Activated T-cell treated with anti-CD3 and anti-CD28 coated beads for 48 hours (primary cell): ENCODE data around the gene CTDSP2.
"Not testable (repeated sequence)": the region's sequence is repeated elsewhere in the genome, so short reads cannot be mapped to it uniquely, and the experiment has no call there.

ENCODE experiments used
- DNase-seq: peaks from one replicate; pipeline ENCODE4 v3.0.0-alpha.2; 2020; ENCODE audit warnings: low read depth

CTDSP2 gene

GRCh38 chr12:57834086-57834876 lies 12.2 kb downstream of the CTDSP2 start:
- no peak for DNase-seq

DNA sequence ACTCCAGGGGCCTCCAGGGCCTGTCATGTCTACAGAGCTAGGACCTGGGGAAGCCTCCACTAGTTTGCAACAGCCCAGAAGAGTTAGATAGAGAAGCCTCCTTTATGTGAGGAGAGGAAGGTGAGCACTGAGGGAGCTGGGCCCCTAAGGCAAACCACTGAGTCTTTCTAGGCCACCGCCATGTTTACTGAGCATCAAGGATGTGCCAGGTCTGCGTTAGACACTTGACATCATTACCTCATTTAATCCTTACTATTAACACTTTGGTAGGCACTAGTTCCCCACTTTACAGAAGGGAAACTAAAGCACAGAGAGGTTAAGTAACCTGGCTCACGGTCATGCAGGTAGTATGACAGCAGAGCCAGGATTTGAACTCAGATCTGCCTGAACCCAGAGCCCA lies 12.9 kb downstream of the CTDSP2 start:
- DNase-seq: no peak

DNA sequence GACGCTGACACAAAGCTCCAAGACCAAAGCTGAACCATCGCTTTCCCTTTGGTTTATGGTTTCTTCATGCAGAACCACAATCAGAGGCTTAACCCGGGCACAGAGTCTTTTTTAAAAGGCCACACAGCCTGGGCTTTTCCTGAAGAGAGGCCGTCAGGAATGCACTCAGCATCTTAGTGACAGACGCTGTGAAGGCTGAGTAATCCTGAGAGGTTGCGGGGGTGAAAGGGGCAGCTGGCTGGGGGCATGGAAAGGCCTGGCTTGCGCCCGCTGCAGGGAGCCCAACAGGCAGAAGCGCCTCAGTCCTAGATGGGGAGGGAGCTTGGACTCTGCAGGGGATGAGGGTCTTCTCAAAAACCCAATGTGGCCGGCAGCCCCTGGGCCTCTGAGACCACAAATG lies 13.6 kb downstream of the CTDSP2 start:
- no peak for DNase-seq

GRCh38 chr12:57830393-57830792 lies 16.1 kb downstream of the CTDSP2 start:
- no peak for DNase-seq

GRCh38 chr12:57829025-57829777 lies 17.3 kb downstream of the CTDSP2 start:
- no peak for DNase-seq

GRCh38 chr12:57826966-57827365 lies 19.6 kb downstream of the CTDSP2 start:
- no peak for DNase-seq

DNA sequence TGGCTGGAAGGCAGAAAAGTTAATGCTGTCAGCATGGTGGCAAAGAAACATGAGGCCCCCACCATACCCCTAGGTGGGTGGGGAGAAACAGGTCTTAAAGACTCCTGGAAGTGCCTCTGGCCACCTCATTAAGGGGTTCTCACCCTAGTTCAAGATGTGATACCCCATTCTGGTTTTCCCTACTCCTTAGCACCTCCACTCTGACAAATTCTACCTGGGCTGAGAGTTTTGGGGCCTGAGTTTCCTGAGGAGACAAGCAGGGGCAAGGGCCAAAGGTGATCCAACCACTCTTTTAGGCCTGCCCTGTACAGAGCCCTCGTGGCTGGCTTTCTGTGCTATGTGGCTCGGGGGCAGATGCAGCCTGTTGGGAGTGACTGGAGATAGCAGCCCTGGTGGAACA lies 20.1 kb downstream of the CTDSP2 start:
- no peak for DNase-seq

DNA sequence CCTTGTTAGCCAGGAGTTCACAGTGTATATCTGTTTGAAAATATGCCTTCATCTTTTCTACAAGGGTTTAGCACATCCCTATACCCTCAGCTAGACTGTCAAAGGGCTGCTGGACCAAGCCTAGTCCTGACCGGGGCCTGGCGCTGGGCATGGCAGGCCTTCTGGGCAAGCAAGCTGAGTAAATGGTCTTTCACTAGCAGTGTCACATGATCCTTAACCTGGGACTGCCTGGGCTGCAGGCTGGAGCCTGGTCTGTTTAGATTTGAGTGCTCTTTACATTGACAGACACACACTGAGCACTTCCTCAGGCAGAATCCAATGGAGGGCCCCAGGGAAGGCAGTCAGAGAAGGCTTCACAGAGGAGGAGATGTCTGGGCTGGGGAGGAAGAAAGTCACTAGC lies 21.1 kb downstream of the CTDSP2 start:
- no peak for DNase-seq

- no peak for DNase-seq
These were observed 22.5 kb downstream of the CTDSP2 start for GRCh38 chr12:57823908-57824640.

GRCh38 chr12:57823131-57823907 lies 23.2 kb downstream of the CTDSP2 start:
- no peak for DNase-seq

GRCh38 chr12:57822392-57823130 lies 24.0 kb downstream of the CTDSP2 start:
- no peak for DNase-seq

GRCh38 chr12:57821474-57822214 lies 24.9 kb downstream of the CTDSP2 start:
- no peak for DNase-seq

DNA sequence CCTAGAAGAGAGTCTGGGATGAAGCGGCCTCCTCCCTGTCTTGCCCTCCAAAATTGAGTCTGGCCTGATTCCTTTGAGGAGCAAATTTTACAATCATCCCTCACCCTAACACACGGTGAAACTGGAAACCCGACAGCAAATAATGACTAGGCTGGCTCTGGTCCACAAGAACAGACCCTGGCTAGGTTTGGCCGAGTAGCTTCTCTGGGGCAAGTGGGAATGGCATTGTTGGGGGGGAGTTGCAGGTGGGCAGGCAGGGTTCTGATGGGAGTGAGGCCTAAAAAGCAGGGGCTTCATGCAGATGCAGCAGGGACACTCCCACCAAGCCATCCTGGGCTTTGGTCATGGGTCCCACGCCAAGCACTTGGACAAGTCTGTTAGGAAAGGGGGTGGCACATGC lies 25.5 kb downstream of the CTDSP2 start:
- not testable (repeated sequence) for DNase-seq

DNA sequence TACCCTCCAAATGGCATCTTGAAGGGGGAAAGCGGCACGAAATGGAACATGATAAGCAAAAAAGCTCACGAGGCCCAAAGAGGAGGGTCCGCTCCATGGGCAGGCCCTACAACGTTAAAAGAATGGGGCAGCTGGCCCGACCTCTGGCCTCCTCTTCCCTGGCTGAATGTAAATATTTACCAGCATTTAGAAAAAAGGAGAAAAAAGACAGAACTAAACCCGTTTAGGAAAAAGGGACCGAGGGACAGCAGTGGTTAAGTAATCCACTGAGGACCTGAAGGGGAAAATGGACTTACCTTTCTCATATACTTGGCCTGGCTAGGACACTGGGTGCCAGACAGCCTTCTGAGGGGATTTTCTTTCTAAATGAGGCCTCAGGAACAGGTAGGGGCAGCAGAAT lies 26.4 kb downstream of the CTDSP2 start:
- DNase-seq: not testable (repeated sequence)

GRCh38 chr12:57817990-57818331 lies 28.6 kb downstream of the CTDSP2 start:
- not testable (repeated sequence) for DNase-seq

DNA sequence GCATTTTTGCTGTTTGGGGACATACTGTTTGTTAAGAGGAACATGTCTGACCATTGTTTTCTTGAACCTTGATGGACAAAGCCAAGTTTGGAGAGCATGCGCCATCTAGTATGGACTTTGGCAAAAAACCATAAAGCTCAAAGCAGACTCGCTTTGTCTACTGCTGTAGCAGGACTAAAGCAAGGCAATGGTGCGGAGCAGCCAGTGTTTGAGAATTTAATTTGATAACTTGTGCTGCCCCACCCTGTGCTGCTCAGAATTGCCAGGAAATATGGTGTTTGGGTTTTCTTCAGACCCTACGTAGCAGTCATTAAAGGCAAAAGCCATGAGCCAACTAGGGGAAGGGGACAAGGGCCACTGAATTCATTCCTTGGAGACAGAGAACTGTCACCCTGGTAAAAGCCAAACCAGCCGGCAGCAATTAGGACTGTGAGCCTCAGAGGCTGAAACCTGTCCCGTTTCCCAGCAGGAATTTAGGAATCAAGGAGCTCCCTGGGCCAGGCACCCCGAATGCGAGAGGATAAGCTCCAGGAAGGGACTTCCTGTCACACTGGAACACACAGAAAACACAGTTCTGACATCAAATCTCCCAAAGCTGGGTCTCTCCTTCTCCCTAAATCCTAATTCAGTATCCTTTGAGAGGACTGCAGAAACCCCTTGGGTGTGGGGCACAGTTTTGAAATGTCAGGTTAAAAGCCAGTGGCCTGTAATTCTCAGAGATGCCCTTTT lies 29.1 kb downstream of the CTDSP2 start:
- DNase-seq: no peak

DNA sequence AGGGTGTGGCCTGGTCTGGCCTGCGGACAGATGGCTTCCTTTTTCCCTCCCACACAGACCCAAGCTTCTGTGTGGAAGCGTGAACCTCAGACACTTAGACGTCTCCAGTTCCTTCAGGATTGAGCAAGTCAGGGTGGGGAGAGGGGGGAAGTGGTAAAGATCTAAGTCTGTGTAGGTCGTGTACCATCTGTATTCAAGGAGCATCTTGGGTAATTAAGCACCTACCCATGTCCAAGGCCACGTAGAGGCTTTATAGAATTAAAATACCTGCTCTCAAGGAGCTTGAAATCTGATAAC lies 29.7 kb downstream of the CTDSP2 start:
- no peak for DNase-seq

DNA sequence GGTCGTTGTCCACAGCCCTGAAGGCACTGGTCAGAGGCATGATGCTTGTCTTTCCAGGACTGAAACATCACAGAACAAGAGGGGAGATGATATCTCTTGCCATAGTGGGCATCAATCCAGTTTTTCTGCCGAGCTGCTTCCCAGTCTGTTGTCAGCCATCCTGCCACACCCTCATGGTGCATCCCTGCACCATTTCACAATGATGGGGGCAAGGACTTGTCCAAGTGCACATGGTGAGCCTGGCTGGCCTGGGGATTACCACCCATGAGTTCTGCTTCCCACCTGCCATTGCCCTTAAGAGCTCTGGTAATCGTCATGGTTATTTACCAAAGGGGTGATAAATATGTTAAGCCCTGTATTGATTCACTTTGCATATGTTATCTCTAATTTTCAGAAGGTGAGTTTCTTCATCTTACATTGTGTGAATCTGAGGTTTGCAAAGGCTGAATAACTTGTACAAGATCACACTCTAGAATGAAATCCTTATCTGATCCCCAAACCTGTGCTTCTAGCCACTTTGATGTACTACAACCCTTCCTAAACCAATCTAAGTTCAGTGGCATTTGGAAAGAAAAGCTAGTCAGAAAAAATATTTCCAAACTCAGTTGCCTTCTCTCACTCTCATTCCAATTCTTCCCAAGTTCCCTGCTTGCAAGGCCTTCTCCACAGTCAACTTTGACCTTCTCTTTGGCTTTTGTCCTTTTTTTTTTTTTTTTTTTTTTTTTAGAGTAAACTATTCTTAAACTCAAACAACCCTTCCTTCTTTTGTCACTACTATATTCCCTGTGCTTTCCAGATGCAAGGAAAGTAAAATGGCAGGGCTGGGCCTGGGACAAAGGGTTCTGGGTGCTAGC lies 30.3 kb downstream of the CTDSP2 start:
- no peak for DNase-seq
